Common myeloid progenitor, CD34-positive (primary cell): ENCODE measurements around the gene MFN1.

Source experiments
- CTCF ChIA-PET: fragments of 350-600 bp; sonication (Branson Sonifier 250); formaldehyde crosslinking; loops from one replicate; lab custom pipeline; 2021; ENCODE audit warnings: antibody characterized with exemption; lab: Charles Lee
- POLR2A ChIA-PET: fragments of 350-600 bp; sonication (Branson Sonifier 250); formaldehyde crosslinking; loops from one replicate; lab custom pipeline; 2021; ENCODE audit warnings: antibody characterized with exemption; lab: Charles Lee
- DNase-seq, 3 donors: peaks; one replicate each; pipeline versions ENCODE4 v3.0.0 to v3.0.0-alpha.2; 2013
- H3K27ac ChIP-seq, 2 experiments: 1 replicate in 1 of 2; 2 replicates in 1 of 2; pipeline ENCODE4 v1.7.0; 2013; ENCODE audit warnings: inconsistent platforms in 2 of 2, low read length in 2 of 2, mild to moderate bottlenecking in 2 of 2, low read depth in 1 of 2, moderate library complexity in 1 of 2; ENCODE audit not compliant: severe bottlenecking in 2 of 2, insufficient read depth in 1 of 2, poor library complexity in 1 of 2
- H3K27me3 ChIP-seq, 5 experiments: replicated peaks in 2 of 5; 1 replicate in 3 of 5; 2 replicates in 2 of 5; pipeline versions ENCODE4 v1.6.1 to v1.7.0; 2013; ENCODE audit warnings: low read length in 4 of 5, mild to moderate bottlenecking in 2 of 5, moderate library complexity in 2 of 5, inconsistent platforms in 1 of 5; ENCODE audit not compliant: insufficient read depth in 5 of 5, control insufficient read depth in 4 of 5
- H3K36me3 ChIP-seq, 4 experiments: 1 replicate in 2 of 4; 2 replicates in 2 of 4; pipeline versions ENCODE4 v1.6.1 to v1.7.0; 2013; ENCODE audit warnings: low read length in 3 of 4, control low read depth in 1 of 4, mild to moderate bottlenecking in 1 of 4; ENCODE audit not compliant: control insufficient read depth in 4 of 4, insufficient read depth in 4 of 4
- H3K4me1 ChIP-seq, 4 experiments: 1 replicate in 3 of 4; 2 replicates in 1 of 4; pipeline versions ENCODE4 v1.6.1 to v1.7.1; 2013; ENCODE audit warnings: low read length in 3 of 4, mild to moderate bottlenecking in 3 of 4, control low read depth in 1 of 4, inconsistent platforms in 1 of 4, moderate library complexity in 1 of 4; ENCODE audit not compliant: control insufficient read depth in 4 of 4, insufficient read depth in 4 of 4; ENCODE audit errors: control extremely low read depth in 1 of 4
- H3K4me3 ChIP-seq, 7 experiments: 1 replicate in 4 of 7; 2 replicates in 3 of 7; pipeline versions ENCODE4 v1.5.1 to v1.7.0; 2013; ENCODE audit warnings: mild to moderate bottlenecking in 7 of 7, low read length in 6 of 7, moderate library complexity in 6 of 7, inconsistent platforms in 2 of 7, low read depth in 2 of 7, control low read depth in 1 of 7; ENCODE audit not compliant: insufficient read depth in 4 of 7, control insufficient read depth in 1 of 7; ENCODE audit errors: extremely low read depth in 1 of 7
- H3K9me3 ChIP-seq, 5 experiments: 1 replicate in 4 of 5; 2 replicates in 1 of 5; pipeline versions ENCODE4 v1.6.1 to v1.7.1; 2013; ENCODE audit warnings: low read length in 4 of 5, mild to moderate bottlenecking in 2 of 5, inconsistent platforms in 1 of 5, low read depth in 1 of 5, moderate library complexity in 1 of 5; ENCODE audit not compliant: control insufficient read depth in 4 of 5, insufficient read depth in 2 of 5; ENCODE audit errors: control extremely low read depth in 1 of 5
- WGBS: methylation state at CpG from one replicate; pipeline ENCODE4 v1.1.5; 2013; ENCODE audit not compliant: insufficient coverage; 5-methylcytosine and 5-hydroxymethylcytosine counted together

Gene MFN1

DNA sequence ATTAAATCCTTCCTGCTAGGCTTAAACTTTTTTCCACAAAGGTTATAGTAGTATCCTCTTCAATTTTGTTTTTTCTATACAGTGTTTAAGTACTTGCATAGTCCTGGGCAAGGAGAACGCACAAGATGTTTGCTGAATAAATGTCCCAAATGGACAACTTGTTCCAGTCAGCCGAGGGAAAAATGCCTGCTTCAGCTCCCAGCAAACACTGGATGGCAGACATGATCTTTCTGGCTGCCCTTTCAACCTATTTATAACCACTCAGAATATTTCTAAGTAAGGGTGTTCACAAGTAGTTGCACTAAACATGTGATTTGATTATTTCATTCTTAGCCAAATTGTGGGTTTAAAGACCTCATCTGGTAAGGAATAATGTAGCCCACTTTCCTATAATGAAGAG, 74.0 kb downstream of the MFN1 start:
- 100% methylated on average over 1 of the region's 2 CpGs for WGBS
- CTCF ChIA-PET: interaction anchor here (0.7 to 1.4 kb wide), 7 partner anchors 8 to 146 kb away, joined by 3 to 9 read pairs (median 3); partner anchors contain the start of gene ACTL6A
- POLR2A ChIA-PET: no interaction called here
- H3K4me3 ChIP-seq: no peak overlapping the region
- no peaks in the 10 kb centered on the region for H3K27me3 ChIP-seq
- no peaks in the 10 kb centered on the region for H3K4me1 ChIP-seq
- DNase-seq: peak; percentile 38 to 58 (median 56)
- H3K9me3 ChIP-seq: no peaks in the 10 kb centered on the region
- H3K36me3 ChIP-seq: peaks cover 19 to 56% (median 40%) of the 10 kb centered on the region in 4 experiments
- H3K27ac ChIP-seq: no peak overlapping the region

DNA sequence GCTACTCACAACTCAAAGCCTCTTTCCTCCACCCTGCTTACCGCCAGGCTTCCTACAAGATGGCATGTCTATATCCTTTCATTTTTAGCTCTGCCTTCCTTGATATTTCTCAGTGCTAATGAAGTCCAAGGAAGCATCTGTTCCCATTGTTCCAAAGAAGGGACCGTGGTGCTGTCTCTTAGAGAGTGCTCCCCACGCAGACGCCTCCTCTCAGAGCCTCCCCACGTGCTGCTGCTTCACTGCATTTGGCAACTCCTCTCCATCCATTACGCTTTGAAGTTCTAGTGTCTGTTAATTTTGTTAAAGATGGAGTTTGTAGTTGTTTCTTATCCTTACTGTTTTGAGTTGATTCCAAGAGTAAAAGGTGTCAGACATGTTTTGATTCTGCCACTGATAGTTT, 77.6 kb downstream of the MFN1 start:
- DNase-seq: no peak
- 100% methylated on average over 5 of the region's 6 CpGs for WGBS
- Histone ChIP-seq H3K27me3 (no peaks in the 10 kb centered on the region), H3K4me1 (no peaks in the 10 kb centered on the region), H3K4me3 (no peak overlapping the region), H3K9me3 (no peaks in the 10 kb centered on the region), H3K36me3 (peaks cover 12 to 36% (median 26%) of the 10 kb centered on the region in 4 experiments), H3K27ac (no peak overlapping the region)
- POLR2A ChIA-PET: interaction anchor here (0.6 kb wide), 1 partner anchor 136 kb away, joined by 3 read pairs; no protein-coding TSS in a partner anchor
- CTCF ChIA-PET: interaction anchor here (0.8 to 1.2 kb wide), 2 partner anchors 21 to 25 kb away, joined by 3 read pairs; no protein-coding TSS in a partner anchor

DNA sequence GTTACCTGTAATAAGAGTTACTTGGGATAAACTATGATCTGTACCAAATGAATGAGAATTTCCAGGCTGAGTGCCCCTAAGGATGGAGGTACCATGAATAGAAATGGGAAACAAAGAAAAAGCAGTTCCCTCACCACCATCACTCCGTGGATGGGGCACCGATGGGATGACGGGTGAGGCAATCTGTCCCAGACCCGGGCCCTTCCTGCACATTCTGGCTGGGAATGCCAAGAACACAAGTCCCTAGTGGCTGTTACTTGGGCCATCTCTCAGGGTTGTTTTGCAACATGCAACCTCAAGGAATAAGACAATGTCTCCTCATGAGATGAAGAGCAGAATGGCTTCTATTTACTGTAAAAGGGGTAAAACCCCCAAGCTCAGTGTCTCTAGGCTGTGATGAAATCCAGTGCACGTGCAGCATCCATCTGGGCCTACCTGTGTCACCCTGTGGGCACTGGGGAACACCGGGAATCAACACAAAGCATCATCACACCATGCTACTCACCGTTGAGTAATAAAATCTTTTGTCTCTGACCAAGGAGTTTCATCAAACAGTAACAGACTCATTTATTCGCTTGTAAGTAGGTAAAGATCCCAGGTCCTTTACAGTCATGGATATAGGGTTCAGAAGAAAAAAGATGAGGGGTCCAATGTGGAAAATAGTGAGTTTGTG, 81.5 kb downstream of the MFN1 start:
- H3K4me3 ChIP-seq: no peak overlapping the region
- H3K27ac ChIP-seq: no peak overlapping the region
- H3K4me1 ChIP-seq: peaks cover 13 to 29% (median 25%) of the 10 kb centered on the region in 4 experiments
- POLR2A ChIA-PET: no interaction called here
- peaks cover 4 to 24% (median 14%) of the 10 kb centered on the region in 4 experiments for H3K36me3 ChIP-seq
- DNase-seq: no peak
- CTCF ChIA-PET: interaction anchor here (0.9 to 1.8 kb wide), 3 partner anchors 14 to 132 kb away, joined by 3 to 4 read pairs (median 4); no protein-coding TSS in a partner anchor
- no peaks in the 10 kb centered on the region for H3K27me3 ChIP-seq
- WGBS: 100% methylated on average over 6 of the region's 8 CpGs
- H3K9me3 ChIP-seq: no peaks in the 10 kb centered on the region

DNA sequence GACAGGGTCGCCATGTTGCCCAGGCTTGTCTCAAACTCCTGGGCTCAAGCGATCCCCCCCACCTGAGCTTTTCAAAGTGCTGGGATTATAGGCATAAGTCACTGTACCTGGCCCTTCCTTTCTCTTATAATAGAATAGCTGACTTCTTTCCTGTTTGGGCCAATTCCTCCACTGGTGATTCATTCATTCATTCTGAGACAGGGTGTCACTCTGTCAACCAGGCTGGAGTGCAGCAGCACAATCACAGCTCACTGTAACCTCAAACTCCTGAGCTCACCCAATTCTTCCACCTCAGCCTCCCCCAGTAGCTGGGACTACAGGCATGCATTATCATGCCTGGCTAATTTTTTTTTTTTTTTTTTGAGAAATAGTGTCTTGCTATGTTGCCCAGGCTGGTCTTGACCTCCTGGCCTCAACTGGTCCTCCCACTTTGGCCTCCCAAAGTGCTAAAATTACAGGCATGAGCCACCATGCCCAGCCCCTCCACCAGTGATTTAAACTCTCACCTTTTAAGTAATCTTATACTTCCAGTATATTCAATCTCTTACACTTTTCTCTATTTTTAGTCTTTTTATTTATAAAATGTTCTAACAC, 82.9 kb downstream of the MFN1 start:
- Histone ChIP-seq H3K27ac (no peak overlapping the region), H3K4me1 (peaks cover 13 to 33% (median 26%) of the 10 kb centered on the region in 4 experiments), H3K4me3 (no peak overlapping the region), H3K36me3 (peaks cover 0 to 11% (median 6%) of the 10 kb centered on the region in 4 experiments), H3K27me3 (no peaks in the 10 kb centered on the region), H3K9me3 (no peaks in the 10 kb centered on the region)
- DNase-seq: no peak
- POLR2A ChIA-PET: interaction anchor here (0.5 kb wide), 1 partner anchor 71 kb away, joined by 3 read pairs; no protein-coding TSS in a partner anchor
- WGBS: 100% methylated on average over 2 of the region's 2 CpGs
- CTCF ChIA-PET: interaction anchor here (0.9 to 1.5 kb wide), 4 partner anchors 17 to 131 kb away, joined by 3 to 7 read pairs (median 4); no protein-coding TSS in a partner anchor

DNA sequence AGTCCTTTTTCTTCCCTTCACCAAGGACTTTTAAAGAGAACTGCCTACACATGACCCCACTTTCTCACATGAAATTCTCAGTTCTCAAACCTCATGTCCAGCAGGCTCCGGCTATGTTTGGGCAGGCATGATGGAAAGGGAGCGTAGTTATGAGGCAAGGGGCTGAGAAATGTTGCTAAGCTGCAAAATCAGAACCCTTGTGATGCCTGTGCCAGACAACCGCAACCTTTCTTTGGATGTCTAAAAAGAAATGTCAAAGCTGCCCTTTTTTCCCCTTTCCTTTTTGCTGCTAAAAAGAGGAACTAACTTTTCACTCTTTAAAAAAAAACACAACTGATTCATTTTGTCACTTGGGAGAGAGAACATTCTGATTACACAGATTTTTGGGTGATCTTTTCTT, 84.5 kb downstream of the MFN1 start:
- Histone ChIP-seq H3K27me3 (no peaks in the 10 kb centered on the region), H3K36me3 (peaks cover 0 to 6% (median 4%) of the 10 kb centered on the region in 4 experiments), H3K4me1 (peaks cover 23 to 46% (median 36%) of the 10 kb centered on the region in 4 experiments), H3K27ac (peak overlapping the region in 1 of 2 experiments; percentile 11), H3K9me3 (no peaks in the 10 kb centered on the region), H3K4me3 (peak overlapping the region in 2 of 7 experiments; percentile 16 to 49)
- 0% methylated on average over 1 of the region's 3 CpGs for WGBS
- DNase-seq: peak; percentile 44 to 90 (median 88)
- ChIA-PET CTCF (interaction anchor here (1.6 to 3.1 kb wide), 3 partner anchors 12 to 18 kb away, joined by 4 to 12 read pairs (median 4); no protein-coding TSS in a partner anchor), POLR2A (no interaction called here)

DNA sequence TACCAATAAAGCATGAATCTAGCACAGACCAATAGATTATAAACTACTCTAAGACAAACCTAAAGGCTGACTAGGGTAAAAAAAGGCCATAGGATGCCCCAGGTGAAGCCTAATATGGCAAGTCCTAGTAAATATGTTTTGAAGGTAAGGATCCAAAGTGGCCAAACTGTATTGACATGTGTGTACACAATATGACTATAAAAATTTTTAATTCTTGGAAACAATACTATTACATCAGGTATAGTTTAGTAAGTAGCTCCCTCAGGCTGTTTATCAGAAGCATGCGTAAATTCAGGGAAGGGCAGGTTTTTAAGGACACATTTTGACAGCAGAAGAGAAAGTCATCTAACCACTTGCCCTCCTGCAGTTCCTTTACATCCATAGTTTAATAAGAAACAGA, 84.9 kb downstream of the MFN1 start:
- Histone ChIP-seq H3K36me3 (peaks cover 0 to 6% (median 4%) of the 10 kb centered on the region in 4 experiments), H3K4me3 (no peak overlapping the region), H3K27me3 (no peaks in the 10 kb centered on the region), H3K9me3 (no peaks in the 10 kb centered on the region), H3K4me1 (peaks cover 26 to 50% (median 38%) of the 10 kb centered on the region in 4 experiments), H3K27ac (no peak overlapping the region)
- no peak for DNase-seq
- ChIA-PET POLR2A (no interaction called here), CTCF (interaction anchor here (1.6 to 3.1 kb wide), 3 partner anchors 12 to 17 kb away, joined by 4 to 12 read pairs (median 4); no protein-coding TSS in a partner anchor)
- WGBS: no CpG with 5 or more reads among the region's 1 CpG
